Lower lobe of right lung (tissue), 2 donors: ENCODE results near the gene MTG2. TPM values are rescaled to one million over a fixed set of nuclear protein-coding genes. Genes with fewer than 3 reads are reported as not detected.

ENCODE experiments used
- ATAC-seq, 2 donors: fragments of 200-7000 bp; cut with Tn5 transposase; one replicate each; pipeline ENCODE4 v1.9.1; 2020 to 2022; ENCODE audit warnings: mild to moderate bottlenecking in 2 of 2, moderate library complexity in 2 of 2
- DNase-seq: peaks from one replicate; pipeline ENCODE4 v3.0.0-alpha.2; 2020
- H3K27ac ChIP-seq: fragments of 200-600 bp; one replicate; pipeline ENCODE4 v1.8.0; 2022
- H3K27me3 ChIP-seq: fragments of 200-600 bp; one replicate; pipeline ENCODE4 v1.8.0; 2022; ENCODE audit warnings: low read depth
- H3K36me3 ChIP-seq: fragments of 200-600 bp; one replicate; pipeline ENCODE4 v1.8.0; 2022; ENCODE audit warnings: mild to moderate bottlenecking
- H3K4me1 ChIP-seq: fragments of 200-600 bp; one replicate; pipeline ENCODE4 v1.8.0; 2022
- H3K4me3 ChIP-seq: fragments of 200-600 bp; one replicate; pipeline ENCODE4 v1.8.0; 2022; ENCODE audit warnings: mild to moderate bottlenecking
- H3K9me3 ChIP-seq: fragments of 200-600 bp; one replicate; pipeline ENCODE4 v1.8.0; 2022
- CTCF ChIP-seq: fragments of 200-600 bp; IDR thresholded peaks from one replicate; pipeline ENCODE4 v1.8.0; 2022; ENCODE audit warnings: antibody characterized with exemption, mild to moderate bottlenecking
- intact Hi-C: fragments of 100-400 bp; cut with DNase I; formaldehyde crosslinking; loops from one replicate; pipeline ENCODE4 v1.11.0; 2022
- total RNA-seq: library from RNA; stranded (reverse); fragmentation: NEBNext Ultra II Directional; extraction: Animal tissue kit (Norgen Biotek cat#: 25700); gene quantifications from one replicate; pipeline ENCODE4 v1.2.1, GENCODE V29; 2021
- donor health status: DM: no; HTN: yes; CAD: no; lungs with severe emphysema.

MTG2 gene
- total RNA-seq, 1 donor from 2014 or later, result 27.1 TPM

- H3K4me3 ChIP-seq, result no peak overlapping the region
- peaks cover 12% of the 10 kb centered on the region for H3K36me3 ChIP-seq
- intact Hi-C loops, result no loop called here
- no peak for ATAC-seq
- no peaks in the 10 kb centered on the region for H3K4me1 ChIP-seq
- no peak for TF ChIP-seq CTCF
- no peak overlapping the region for H3K27ac ChIP-seq
- H3K27me3 ChIP-seq, result peaks cover 35% of the 10 kb centered on the region
- H3K9me3 ChIP-seq, result no peaks in the 10 kb centered on the region
- DNase-seq, result peak; percentile 20
Measured at GRCh38 chr20:62208061-62208794, 25.4 kb downstream of the MTG2 start.

- TF ChIP-seq CTCF, result no peak
- H3K27me3 ChIP-seq, result peaks cover 39% of the 10 kb centered on the region
- intact Hi-C loops, result no loop called here
- H3K4me3 ChIP-seq, result no peak overlapping the region
- peaks cover 5% of the 10 kb centered on the region for H3K36me3 ChIP-seq
- ATAC-seq (no peak), DNase-seq (peak; percentile 25)
- H3K27ac ChIP-seq, result no peak overlapping the region
- H3K9me3 ChIP-seq, result no peaks in the 10 kb centered on the region
- H3K4me1 ChIP-seq, result no peaks in the 10 kb centered on the region
Measured at GRCh38 chr20:62208795-62209755, 26.2 kb downstream of the MTG2 start.

- intact Hi-C loops, result no loop called here
- no peaks in the 10 kb centered on the region for H3K9me3 ChIP-seq
- TF ChIP-seq CTCF, result no peak
Measured at GRCh38 chr20:62209850-62210495, 27.1 kb downstream of the MTG2 start.

GRCh38 chr20:62210496-62210855 is 27.6 kb downstream of the MTG2 start:
- Histone ChIP-seq H3K9me3 (no peaks in the 10 kb centered on the region), H3K27ac (no peak overlapping the region), H3K4me1 (no peaks in the 10 kb centered on the region), H3K27me3 (peaks cover 52% of the 10 kb centered on the region), H3K4me3 (no peak overlapping the region), H3K36me3 (peaks cover 5% of the 10 kb centered on the region)
- ATAC-seq (no peak), DNase-seq (no peak)
- intact Hi-C loops, result no loop called here
- no peak for TF ChIP-seq CTCF

More at GRCh38 chr20:62209850-62210495, 27.1 kb downstream of the MTG2 start:
- Histone ChIP-seq H3K27ac (no peak overlapping the region), H3K36me3 (peaks cover 5% of the 10 kb centered on the region), H3K4me1 (no peaks in the 10 kb centered on the region), H3K27me3 (peaks cover 47% of the 10 kb centered on the region), H3K4me3 (no peak overlapping the region)
- DNase-seq, result peak; percentile 16
- ATAC-seq, result no peak

GRCh38 chr20:62211216-62211615 is 28.4 kb downstream of the MTG2 start:
- Histone ChIP-seq H3K4me3 (no peak overlapping the region), H3K9me3 (no peaks in the 10 kb centered on the region), H3K4me1 (no peaks in the 10 kb centered on the region), H3K27me3 (peaks cover 59% of the 10 kb centered on the region), H3K27ac (no peak overlapping the region), H3K36me3 (peaks cover 5% of the 10 kb centered on the region)
- ATAC-seq, result no peak
- intact Hi-C loops, result no loop called here
- DNase-seq, result no peak
- TF ChIP-seq CTCF, result no peak
